Upper lobe of left lung (tissue), 6 donors: ENCODE measurements around the gene MZT2A. TPM values are rescaled to one million over a fixed set of nuclear protein-coding genes. Genes with fewer than 3 reads are reported as not detected.
"Not testable (repeated sequence)": the region's sequence is repeated elsewhere in the genome, so short reads cannot be mapped to it uniquely, and the experiment has no call there.

Experiments used
- ATAC-seq, 2 donors: fragments of 200-7000 bp; cut with Tn5 transposase; one replicate each; pipeline ENCODE4 v1.9.1; 2022; ENCODE audit warnings: mild to moderate bottlenecking in 2 of 2, moderate library complexity in 2 of 2; ENCODE audit not compliant: low FRiP score in 2 of 2
- DNase-seq, 2 donors: peaks; one replicate each; pipeline ENCODE4 v3.0.0-alpha.2; 2019 to 2020
- H3K27ac ChIP-seq, 4 donors: fragments of 200-600 bp; sonication (generic); one replicate each; pipeline ENCODE4 v1.5.1; 2016 to 2019
- H3K27me3 ChIP-seq, 4 donors: fragments of 200-600 bp; sonication (generic); one replicate each; pipeline ENCODE4 v1.5.1; 2017 to 2019
- H3K36me3 ChIP-seq, 4 donors: fragments of 200-600 bp; sonication (generic); one replicate each; pipeline ENCODE4 v1.5.1; 2016 to 2019
- H3K4me1 ChIP-seq, 4 donors: fragments of 200-600 bp; sonication (generic); one replicate each; pipeline ENCODE4 v1.5.1; 2018 to 2019
- H3K4me3 ChIP-seq, 4 donors: fragments of 200-600 bp; sonication (generic); one replicate each; pipeline ENCODE4 v1.5.1; 2017 to 2019; ENCODE audit warnings: mild to moderate bottlenecking in 2 of 4, moderate library complexity in 1 of 4
- H3K9me3 ChIP-seq, 4 donors: fragments of 200-600 bp; sonication (generic); one replicate each; pipeline ENCODE4 v1.5.1; 2018 to 2019
- CTCF ChIP-seq, 6 experiments: fragments of 450-650 bp in 4 of 6; fragments of 200-600 bp in 2 of 6; sonication (generic) in 2 of 6; IDR thresholded peaks; one replicate each; pipeline ENCODE4 v1.5.1; 2016 to 2019; ENCODE audit warnings: antibody characterized with exemption in 6 of 6
- EP300 ChIP-seq, 4 donors: sonication (generic); formaldehyde crosslinking; IDR thresholded peaks; one replicate each; pipeline ENCODE4 v1.5.1; 2017; ENCODE audit warnings: antibody characterized with exemption in 4 of 4, control low read depth in 2 of 4
- POLR2A ChIP-seq, 4 donors: fragments of 450-650 bp; IDR thresholded peaks; one replicate each; pipeline ENCODE4 v1.5.1; 2016 to 2017; ENCODE audit warnings: antibody characterized with exemption in 4 of 4, mild to moderate bottlenecking in 2 of 4
- POLR2AphosphoS5 ChIP-seq, 2 donors: sonication (generic); formaldehyde crosslinking; IDR thresholded peaks; one replicate each; pipeline ENCODE4 v1.5.1; 2017; ENCODE audit warnings: antibody characterized with exemption in 2 of 2
- WGBS, 2 donors: methylation state at CpG; one replicate each; pipeline ENCODE4 v1.1.5; 2017 to 2018; 5-methylcytosine and 5-hydroxymethylcytosine counted together
- total RNA-seq, 6 donors: library from RNA; depleted of rRNA in 4 of 6; stranded (reverse); fragments of >200 nt in 4 of 6; gene quantifications; one replicate each; pipeline versions ENCODE4 v1.1.0 to v1.2.1, GENCODE V29; 2016 to 2021
- donor health status: DM: no; HTN: no; CAD: no; lungs with moderate emphysema.
- donor health status: DM: no; HTN: yes; CAD: no; lungs with severe emphysema.

Gene MZT2A
- total RNA-seq, 6 donors from 2014 or later, result 15.7 to 66.9 (median 47.4) TPM

- Histone ChIP-seq H3K36me3 (peaks cover 0 to 73% (median 45%) of the 10 kb centered on the region in 4 donors), H3K27me3 (no peaks in the 10 kb centered on the region), H3K9me3 (no peaks in the 10 kb centered on the region), H3K27ac (no peak overlapping the region), H3K4me3 (no peak overlapping the region), H3K4me1 (no peaks in the 10 kb centered on the region)
- TF ChIP-seq POLR2AphosphoS5 (IDR thresholded peaks at IDR 0.05), result no peak
- TF ChIP-seq EP300 (IDR thresholded peaks at IDR 0.05), result no peak
- TF ChIP-seq CTCF (IDR thresholded peaks at IDR 0.05), result no peak
- TF ChIP-seq POLR2A (IDR thresholded peaks at IDR 0.05), result no peak
- WGBS, 2 donors, result 83 to 94% methylated on average over 3 to 9 of the region's 10 CpGs
- ATAC-seq (no peak), DNase-seq (no peak)
These were observed 23.8 kb upstream of the MZT2A start for GRCh38 chr2:131516011-131516410.

- peaks cover 0 to 71% (median 42%) of the 10 kb centered on the region in 4 donors for H3K36me3 ChIP-seq
- WGBS, 2 donors, result 70 to 90% methylated on average over 2 to 8 of the region's 14 CpGs
- not testable (repeated sequence) for H3K4me1 ChIP-seq, H3K27me3 ChIP-seq, ATAC-seq, H3K27ac ChIP-seq, H3K9me3 ChIP-seq, H3K4me3 ChIP-seq
- peak in 1 of 2 donors; percentile 75 for DNase-seq
These were observed 23.0 kb upstream of the MZT2A start for GRCh38 chr2:131515235-131515634.

GRCh38 chr2:131514408-131515166, 22.4 kb upstream of the MZT2A start:
- 73 to 86% methylated on average over 14 to 15 of the region's 15 CpGs for WGBS, 2 donors
- not testable (repeated sequence) for H3K4me3 ChIP-seq, H3K4me1 ChIP-seq, H3K27me3 ChIP-seq, ATAC-seq, H3K27ac ChIP-seq, H3K9me3 ChIP-seq, DNase-seq
- peaks cover 0 to 71% (median 42%) of the 10 kb centered on the region in 4 donors for H3K36me3 ChIP-seq

GRCh38 chr2:131511969-131512870, 20.0 kb upstream of the MZT2A start:
- 76 to 85% methylated on average over 5 to 15 of the region's 17 CpGs for WGBS, 2 donors
- H3K4me1 ChIP-seq, H3K27ac ChIP-seq, H3K9me3 ChIP-seq, H3K4me3 ChIP-seq, ATAC-seq, DNase-seq, H3K27me3 ChIP-seq: not testable (repeated sequence)
- H3K36me3 ChIP-seq, result peaks cover 7 to 72% (median 51%) of the 10 kb centered on the region in 4 donors

- not testable (repeated sequence) for H3K9me3 ChIP-seq, H3K4me1 ChIP-seq, H3K4me3 ChIP-seq, H3K27ac ChIP-seq, H3K27me3 ChIP-seq, ATAC-seq
- DNase-seq, result peak in 1 of 2 donors; percentile 75
- WGBS, 2 donors, result 92 to 93% methylated on average over 17 to 18 of the region's 22 CpGs
- H3K36me3 ChIP-seq, result peaks cover 7 to 75% (median 56%) of the 10 kb centered on the region in 4 donors
These were observed 19.2 kb upstream of the MZT2A start for GRCh38 chr2:131511291-131511968.

GRCh38 chr2:131509615-131510014, 17.4 kb upstream of the MZT2A start:
- Histone ChIP-seq H3K4me3 (no peak overlapping the region), H3K4me1 (no peaks in the 10 kb centered on the region), H3K27ac (no peak overlapping the region), H3K9me3 (no peaks in the 10 kb centered on the region), H3K36me3 (peaks cover 11 to 83% (median 66%) of the 10 kb centered on the region in 4 donors), H3K27me3 (no peaks in the 10 kb centered on the region)
- DNase-seq, result peak in 1 of 2 donors; percentile 63
- WGBS, 2 donors, result 82% methylated on average over 9 of the region's 9 CpGs; no CpG with 5 or more reads in 1 of the 2 donors
- TF ChIP-seq POLR2AphosphoS5 (IDR thresholded peaks at IDR 0.05) (no peak), EP300 (IDR thresholded peaks at IDR 0.05) (no peak), POLR2A (IDR thresholded peaks at IDR 0.05) (no peak), CTCF (IDR thresholded peaks at IDR 0.05) (no peak)
- ATAC-seq, result no peak

- ATAC-seq, H3K27ac ChIP-seq, H3K9me3 ChIP-seq, DNase-seq, H3K27me3 ChIP-seq, H3K4me1 ChIP-seq, H3K4me3 ChIP-seq: not testable (repeated sequence)
- H3K36me3 ChIP-seq, result peaks cover 11 to 93% (median 76%) of the 10 kb centered on the region in 4 donors
- WGBS, 2 donors, result 88 to 94% methylated on average over 6 to 7 of the region's 7 CpGs
These were observed 12.0 kb upstream of the MZT2A start for GRCh38 chr2:131504082-131504750.

GRCh38 chr2:131503587-131503986, 11.4 kb upstream of the MZT2A start:
- H3K4me1 ChIP-seq, H3K27ac ChIP-seq, H3K9me3 ChIP-seq, H3K4me3 ChIP-seq, DNase-seq, ATAC-seq, H3K27me3 ChIP-seq: not testable (repeated sequence)
- 90 to 93% methylated on average over 4 of the region's 4 CpGs for WGBS, 2 donors
- H3K36me3 ChIP-seq, result peaks cover 11 to 92% (median 73%) of the 10 kb centered on the region in 4 donors

- H3K36me3 ChIP-seq, result peaks cover 0 to 49% (median 39%) of the 10 kb centered on the region in 4 donors
- not testable (repeated sequence) for H3K9me3 ChIP-seq, ATAC-seq, H3K27me3 ChIP-seq, DNase-seq, H3K27ac ChIP-seq, H3K4me3 ChIP-seq
- H3K4me1 ChIP-seq, result peaks cover 12 to 20% (median 13%) of the 10 kb centered on the region in 4 donors
- WGBS, 2 donors, result 76 to 87% methylated on average over 8 of the region's 8 CpGs
These were observed 6.2 kb upstream of the MZT2A start for GRCh38 chr2:131498321-131498973.
